DOHH2 (cell line): ENCODE data around the gene LYPD5.

Source experiments
- CTCF ChIP-seq: fragments of 200-600 bp; sonication (generic); IDR thresholded peaks from one replicate; pipeline ENCODE4 v1.5.1; 2014; ENCODE audit warnings: antibody characterized with exemption, mild to moderate bottlenecking, low read depth, low read length; ENCODE audit not compliant: poor library complexity, severe bottlenecking
- EZH2phosphoT487 ChIP-seq: fragments of 200-600 bp; sonication (generic); IDR thresholded peaks from 2 replicates; pipeline ENCODE4 v1.6.1; 2017; ENCODE audit warnings: borderline replicate concordance, mild to moderate bottlenecking, antibody characterized with exemption, low read length, moderate library complexity, mixed read lengths

- TF ChIP-seq CTCF (no peak), EZH2phosphoT487 (no peak)
These were observed 27.9 kb downstream of the LYPD5 start for GRCh38 chr19:43774103-43774939.
